Measurements from ENCODE around the gene SGMS1. TPM values are rescaled to one million over a fixed set of nuclear protein-coding genes. Genes with fewer than 3 reads are reported as not detected.
"Not testable (repeated sequence)": the region's sequence is repeated elsewhere in the genome, so short reads cannot be mapped to it uniquely, and the experiment has no call there.

Gene SGMS1
- total and polyA plus RNA-seq, 4 donors: 8.9 to 54.3 (median 22.2) TPM

- Histone ChIP-seq H3K27ac (ENCODE audit: low read depth in 1 of 2, low read length in 2 of 2) (no peak overlapping the region), H3K9me3 (ENCODE audit: control insufficient read depth, low read length) (no peaks in the 10 kb centered on the region), H3K4me1 (ENCODE audit: control insufficient read depth in 1 of 2, insufficient read depth in 2 of 2, low read length in 2 of 2) (no peaks in the 10 kb centered on the region), H3K36me3 (ENCODE audit: control insufficient read depth in 1 of 2, insufficient read depth in 2 of 2, low read length in 1 of 2) (no peaks in the 10 kb centered on the region), H3K4me3 (ENCODE audit: low read length in 2 of 2) (no peak overlapping the region), H3K27me3 (ENCODE audit: control insufficient read depth in 1 of 2, insufficient read depth in 2 of 2, low read length in 1 of 2) (no peaks in the 10 kb centered on the region)
- ATAC-seq (ENCODE audit: low FRiP score): no peak
- intact Hi-C loops (cut with DNase I): no loop called here
- DNase-seq: no peak
Measured at GRCh38 chr10:50536617-50537240, 87.0 kb downstream of the SGMS1 start.

- intact Hi-C loops (cut with DNase I); H3K27ac ChIP-seq (ENCODE audit: low read depth in 1 of 2, low read length in 2 of 2); H3K36me3 ChIP-seq (ENCODE audit: control insufficient read depth in 1 of 2, insufficient read depth in 2 of 2, low read length in 1 of 2); H3K4me3 ChIP-seq (ENCODE audit: low read length in 2 of 2); H3K4me1 ChIP-seq (ENCODE audit: control insufficient read depth in 1 of 2, insufficient read depth in 2 of 2, low read length in 2 of 2); ATAC-seq (ENCODE audit: low FRiP score); H3K9me3 ChIP-seq (ENCODE audit: control insufficient read depth, low read length); H3K27me3 ChIP-seq (ENCODE audit: control insufficient read depth in 1 of 2, insufficient read depth in 2 of 2, low read length in 1 of 2): not testable (repeated sequence)
- 26 to 27% methylated on average over 5 of the region's 5 CpGs for WGBS, 2 donors
- peak in 1 of 2 donors; percentile 44 for DNase-seq
Measured at GRCh38 chr10:50534748-50535376, 88.9 kb downstream of the SGMS1 start.

GRCh38 chr10:50533296-50533695 is 90.5 kb downstream of the SGMS1 start:
- H3K27me3 ChIP-seq (ENCODE audit: control insufficient read depth in 1 of 2, insufficient read depth in 2 of 2, low read length in 1 of 2): no peaks in the 10 kb centered on the region
- no peak overlapping the region for H3K27ac ChIP-seq (ENCODE audit: low read depth in 1 of 2, low read length in 2 of 2)
- intact Hi-C loops (cut with DNase I): no loop called here
- no peak overlapping the region for H3K4me3 ChIP-seq (ENCODE audit: low read length in 2 of 2)
- no peaks in the 10 kb centered on the region for H3K36me3 ChIP-seq (ENCODE audit: control insufficient read depth in 1 of 2, insufficient read depth in 2 of 2, low read length in 1 of 2)
- H3K9me3 ChIP-seq (ENCODE audit: control insufficient read depth, low read length): no peaks in the 10 kb centered on the region
- no peak for ATAC-seq (ENCODE audit: low FRiP score)
- DNase-seq: no peak
- 95 to 98% methylated on average over 1 of the region's 1 CpG for WGBS, 2 donors
- no peaks in the 10 kb centered on the region for H3K4me1 ChIP-seq (ENCODE audit: control insufficient read depth in 1 of 2, insufficient read depth in 2 of 2, low read length in 2 of 2)

DNA sequence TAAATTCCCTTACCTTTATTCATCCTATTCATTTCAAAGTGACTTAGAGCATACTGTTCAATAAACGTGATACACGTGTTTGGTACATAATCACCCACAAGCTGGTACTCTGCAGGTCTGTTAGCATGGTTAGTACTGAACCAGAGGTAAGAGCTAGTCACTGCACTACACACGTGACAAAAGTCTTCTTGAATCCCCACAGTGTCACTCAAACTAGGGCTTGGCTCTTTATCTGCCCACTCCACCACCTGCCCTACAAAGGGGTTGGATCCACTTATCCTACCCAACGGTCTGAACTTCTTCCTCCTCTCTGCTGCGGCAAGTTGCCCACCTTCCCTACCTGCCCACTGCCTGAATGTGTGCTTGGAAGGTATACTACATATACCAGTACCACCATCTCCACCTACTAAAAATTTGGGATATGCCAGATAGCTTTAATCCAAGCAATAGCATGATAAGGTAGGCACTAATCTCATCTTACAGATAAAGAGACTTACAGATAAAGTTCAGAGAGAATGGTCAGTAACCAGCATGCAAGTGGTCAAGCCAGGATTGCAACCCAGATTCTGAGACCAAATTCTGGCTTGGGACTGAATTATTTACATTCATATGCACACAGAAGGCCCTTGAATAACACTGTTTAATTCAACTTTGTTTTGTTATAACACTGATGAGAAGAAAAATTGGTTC is 92.2 kb downstream of the SGMS1 start:
- intact Hi-C loops (cut with DNase I): no loop called here
- no peak for ATAC-seq (ENCODE audit: low FRiP score)

DNA sequence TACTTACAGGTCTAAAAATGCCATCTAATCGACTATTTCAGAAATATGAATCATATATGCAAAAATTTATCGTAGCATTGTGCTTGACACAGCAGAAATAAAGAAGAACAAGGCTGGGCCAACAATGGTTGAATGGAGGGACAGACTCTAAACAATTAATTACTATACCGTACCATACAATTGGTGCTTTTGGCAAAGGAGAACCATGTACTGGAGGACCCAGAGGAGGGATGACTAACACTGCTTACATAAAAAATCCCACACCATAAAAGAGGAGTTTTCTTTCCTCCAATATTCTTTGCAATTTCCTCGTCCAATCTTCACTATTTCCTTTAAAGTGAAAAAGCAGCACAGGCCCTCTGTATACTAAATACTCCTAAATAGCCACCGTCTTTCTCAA is 94.1 kb downstream of the SGMS1 start:
- intact Hi-C loops (cut with DNase I): no loop called here
- DNase-seq (no peak), ATAC-seq (ENCODE audit: low FRiP score) (no peak)
- 85 to 88% methylated on average over 5 of the region's 5 CpGs for WGBS, 2 donors
- no peaks in the 10 kb centered on the region for H3K36me3 ChIP-seq (ENCODE audit: control insufficient read depth in 1 of 2, insufficient read depth in 2 of 2, low read length in 1 of 2)
- no peak overlapping the region for H3K27ac ChIP-seq (ENCODE audit: low read depth in 1 of 2, low read length in 2 of 2)
- H3K4me1 ChIP-seq (ENCODE audit: control insufficient read depth in 1 of 2, insufficient read depth in 2 of 2, low read length in 2 of 2): peaks cover 0 to 2% of the 10 kb centered on the region in 2 donors
- H3K9me3 ChIP-seq (ENCODE audit: control insufficient read depth, low read length): no peaks in the 10 kb centered on the region
- H3K27me3 ChIP-seq (ENCODE audit: control insufficient read depth in 1 of 2, insufficient read depth in 2 of 2, low read length in 1 of 2): no peaks in the 10 kb centered on the region
- no peak overlapping the region for H3K4me3 ChIP-seq (ENCODE audit: low read length in 2 of 2)

More for the DNA sequence above, 92.2 kb downstream of the SGMS1 start:
- H3K36me3 ChIP-seq (ENCODE audit: control insufficient read depth in 1 of 2, insufficient read depth in 2 of 2, low read length in 1 of 2): no peaks in the 10 kb centered on the region
- H3K27me3 ChIP-seq (ENCODE audit: control insufficient read depth in 1 of 2, insufficient read depth in 2 of 2, low read length in 1 of 2): no peaks in the 10 kb centered on the region
- WGBS, 2 donors: 84 to 86% methylated on average over 5 of the region's 5 CpGs
- no peak overlapping the region for H3K27ac ChIP-seq (ENCODE audit: low read depth in 1 of 2, low read length in 2 of 2)
- peaks cover 0 to 2% of the 10 kb centered on the region in 2 donors for H3K4me1 ChIP-seq (ENCODE audit: control insufficient read depth in 1 of 2, insufficient read depth in 2 of 2, low read length in 2 of 2)
- no peaks in the 10 kb centered on the region for H3K9me3 ChIP-seq (ENCODE audit: control insufficient read depth, low read length)
- no peak overlapping the region for H3K4me3 ChIP-seq (ENCODE audit: low read length in 2 of 2)
- DNase-seq: no peak

- H3K4me3 ChIP-seq (ENCODE audit: low read length in 2 of 2): no peak overlapping the region
- ATAC-seq (ENCODE audit: low FRiP score) (no peak), DNase-seq (no peak)
- WGBS, 2 donors: 95 to 97% methylated on average over 2 of the region's 2 CpGs
- H3K4me1 ChIP-seq (ENCODE audit: control insufficient read depth in 1 of 2, insufficient read depth in 2 of 2, low read length in 2 of 2): peaks cover 0 to 2% of the 10 kb centered on the region in 2 donors
- H3K27ac ChIP-seq (ENCODE audit: low read depth in 1 of 2, low read length in 2 of 2): no peak overlapping the region
- H3K27me3 ChIP-seq (ENCODE audit: control insufficient read depth in 1 of 2, insufficient read depth in 2 of 2, low read length in 1 of 2): no peaks in the 10 kb centered on the region
- no peaks in the 10 kb centered on the region for H3K9me3 ChIP-seq (ENCODE audit: control insufficient read depth, low read length)
- H3K36me3 ChIP-seq (ENCODE audit: control insufficient read depth in 1 of 2, insufficient read depth in 2 of 2, low read length in 1 of 2): no peaks in the 10 kb centered on the region
- intact Hi-C loops (cut with DNase I): no loop called here
Measured at GRCh38 chr10:50528206-50528605, 95.5 kb downstream of the SGMS1 start.

DNA sequence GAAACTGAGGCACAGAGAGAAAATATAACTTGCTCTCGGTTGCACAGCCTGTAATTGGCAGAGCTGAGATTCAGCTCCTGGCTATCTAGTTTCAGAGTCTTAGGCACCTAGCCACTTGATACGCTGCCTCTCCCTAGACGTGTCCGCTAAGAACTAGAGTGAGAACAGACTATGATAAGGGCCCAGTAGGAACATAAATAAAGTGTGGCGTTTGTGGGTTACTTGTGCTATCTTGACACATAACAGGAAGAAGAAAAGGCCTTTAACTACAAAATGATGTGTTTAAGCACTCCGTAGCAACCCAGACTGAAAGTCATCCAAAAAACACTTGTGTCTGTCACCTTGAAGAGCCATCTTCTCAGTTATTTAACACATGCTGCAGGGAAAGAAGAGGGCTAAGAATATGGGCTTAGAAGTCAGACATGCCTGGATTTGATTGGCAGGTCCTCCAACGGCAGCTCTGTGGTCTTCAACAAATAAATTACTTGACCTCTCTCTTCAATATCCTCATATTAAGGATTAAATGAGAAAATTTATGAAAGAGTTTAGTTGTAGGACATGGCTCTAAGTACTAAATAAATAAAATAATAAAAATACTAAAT is 96.2 kb downstream of the SGMS1 start:
- no peaks in the 10 kb centered on the region for H3K36me3 ChIP-seq (ENCODE audit: control insufficient read depth in 1 of 2, insufficient read depth in 2 of 2, low read length in 1 of 2)
- no peak for DNase-seq
- 64 to 65% methylated on average over 7 of the region's 7 CpGs for WGBS, 2 donors
- H3K4me1 ChIP-seq (ENCODE audit: control insufficient read depth in 1 of 2, insufficient read depth in 2 of 2, low read length in 2 of 2): peaks cover 0 to 2% of the 10 kb centered on the region in 2 donors
- no peaks in the 10 kb centered on the region for H3K9me3 ChIP-seq (ENCODE audit: control insufficient read depth, low read length)
- H3K27me3 ChIP-seq (ENCODE audit: control insufficient read depth in 1 of 2, insufficient read depth in 2 of 2, low read length in 1 of 2): no peaks in the 10 kb centered on the region
- ATAC-seq (ENCODE audit: low FRiP score): no peak
- H3K27ac ChIP-seq (ENCODE audit: low read depth in 1 of 2, low read length in 2 of 2): no peak overlapping the region
- intact Hi-C loops (cut with DNase I): no loop called here
- no peak overlapping the region for H3K4me3 ChIP-seq (ENCODE audit: low read length in 2 of 2)

GRCh38 chr10:50526185-50526584 is 97.6 kb downstream of the SGMS1 start:
- WGBS, 2 donors: 95 to 96% methylated on average over 4 of the region's 4 CpGs
- no peak overlapping the region for H3K27ac ChIP-seq (ENCODE audit: low read depth in 1 of 2, low read length in 2 of 2)
- no peaks in the 10 kb centered on the region for H3K36me3 ChIP-seq (ENCODE audit: control insufficient read depth in 1 of 2, insufficient read depth in 2 of 2, low read length in 1 of 2)
- H3K4me3 ChIP-seq (ENCODE audit: low read length in 2 of 2): no peak overlapping the region
- no peaks in the 10 kb centered on the region for H3K9me3 ChIP-seq (ENCODE audit: control insufficient read depth, low read length)
- DNase-seq: no peak
- ATAC-seq (ENCODE audit: low FRiP score): no peak
- H3K27me3 ChIP-seq (ENCODE audit: control insufficient read depth in 1 of 2, insufficient read depth in 2 of 2, low read length in 1 of 2): no peaks in the 10 kb centered on the region
- intact Hi-C loops (cut with DNase I): no loop called here
- H3K4me1 ChIP-seq (ENCODE audit: control insufficient read depth in 1 of 2, insufficient read depth in 2 of 2, low read length in 2 of 2): peaks cover 0 to 2% of the 10 kb centered on the region in 2 donors

Measured in aorta (tissue), 5 donors.